Neural progenitor cell (in vitro differentiated cells): Measurements from ENCODE around the gene RIPOR2. TPM values are rescaled to one million over a fixed set of nuclear protein-coding genes. Genes with fewer than 3 reads are reported as not detected.

Experiments used
- DNase-seq: peaks from one replicate; pipeline ENCODE4 v3.0.0-alpha.2; 2016; ENCODE audit warnings: low spot score
- H2AFZ ChIP-seq: fragments of 200-600 bp; sonication (generic); replicated peaks from 2 replicates; pipeline ENCODE4 v1.6.1; 2016; ENCODE audit warnings: antibody characterized with exemption
- H3F3A ChIP-seq: fragments of 200-600 bp; sonication (generic); 2 replicates; pipeline ENCODE4 v1.6.1; 2016; ENCODE audit warnings: antibody characterized with exemption, low read depth
- H3K27ac ChIP-seq: fragments of 200-600 bp; sonication (generic); 2 replicates; pipeline ENCODE4 v1.5.1; 2016; ENCODE audit warnings: mild to moderate bottlenecking
- H3K27me3 ChIP-seq: fragments of 200-600 bp; sonication (generic); 2 replicates; pipeline ENCODE4 v1.6.1; 2016; ENCODE audit warnings: mild to moderate bottlenecking, moderate library complexity
- H3K36me3 ChIP-seq: fragments of 200-600 bp; sonication (generic); 2 replicates; pipeline ENCODE4 v1.5.1; 2016
- H3K4me1 ChIP-seq: fragments of 200-600 bp; sonication (generic); 2 replicates; pipeline ENCODE4 v1.6.1; 2016; ENCODE audit warnings: mixed run types
- H3K4me2 ChIP-seq: fragments of 200-600 bp; sonication (generic); 2 replicates; pipeline ENCODE4 v1.6.1; 2016
- H3K4me3 ChIP-seq: fragments of 200-600 bp; sonication (generic); 2 replicates; pipeline ENCODE4 v1.5.1; 2016
- H3K79me2 ChIP-seq: fragments of 200-600 bp; sonication (generic); 2 replicates; pipeline ENCODE4 v1.6.1; 2016; ENCODE audit warnings: low read depth
- H3K9ac ChIP-seq: fragments of 200-600 bp; sonication (generic); 2 replicates; pipeline ENCODE4 v1.6.1; 2016
- H3K9me3 ChIP-seq: fragments of 200-600 bp; sonication (generic); 2 replicates; pipeline ENCODE4 v1.5.1; 2016; ENCODE audit warnings: low read depth
- H4K20me1 ChIP-seq: fragments of 200-600 bp; sonication (generic); 2 replicates; pipeline ENCODE4 v1.6.1; 2016; ENCODE audit warnings: low read depth
- H3K27ac Mint-ChIP-seq: 3 replicates; pipeline ENCODE4 v1.8.0; 2021; ENCODE audit warnings: mixed read lengths
- H3K27me3 Mint-ChIP-seq: 2 replicates; pipeline ENCODE4 v1.8.0; 2022; ENCODE audit warnings: low read depth, mild to moderate bottlenecking, inconsistent platforms, moderate library complexity, mixed read lengths; ENCODE audit not compliant: insufficient read depth
- H3K36me3 Mint-ChIP-seq: 3 replicates; pipeline ENCODE4 v1.8.0; 2021; ENCODE audit warnings: mixed read lengths
- H3K4me1 Mint-ChIP-seq: 3 replicates; pipeline ENCODE4 v1.8.0; 2021; ENCODE audit warnings: mixed read lengths
- H3K4me3 Mint-ChIP-seq: 3 replicates; pipeline ENCODE4 v1.8.0; 2021; ENCODE audit warnings: mild to moderate bottlenecking, moderate library complexity, mixed read lengths
- H3K9me3 Mint-ChIP-seq: 3 replicates; pipeline ENCODE4 v1.8.0; 2020; ENCODE audit warnings: mixed read lengths
- CTCF ChIP-seq: fragments of 200-600 bp; sonication (generic); IDR thresholded peaks from 2 replicates; pipeline ENCODE4 v1.5.1; 2017; ENCODE audit warnings: antibody characterized with exemption, mild to moderate bottlenecking
- EZH2 ChIP-seq: fragments of 200-600 bp; sonication (generic); IDR thresholded peaks from 2 replicates; pipeline ENCODE4 v1.6.1; 2017; ENCODE audit warnings: antibody characterized with exemption, mild to moderate bottlenecking, moderate library complexity
- EZH2phosphoT487 ChIP-seq: fragments of 200-600 bp; sonication (generic); IDR thresholded peaks from 2 replicates; pipeline ENCODE4 v1.6.1; 2017; ENCODE audit warnings: antibody characterized with exemption
- total RNA-seq: library from RNA; depleted of rRNA; stranded (reverse); fragments of >200 nt; gene quantifications from 2 replicates; pipeline ENCODE4 v1.2.3, GENCODE V29; 2015; ENCODE audit warnings: low replicate concordance

Gene RIPOR2
- total RNA-seq, 1 donor from 2014 or later, result 0.26 TPM

- H3K79me2 ChIP-seq, result no peaks in the 10 kb centered on the region
- H3K4me2 ChIP-seq, result no peak overlapping the region
- Mint-ChIP-seq H3K36me3 (no peaks in the 10 kb centered on the region), H3K9me3 (peaks cover 3% of the 10 kb centered on the region), H3K27ac (no peak overlapping the region), H3K4me1 (peaks cover 13% of the 10 kb centered on the region), H3K27me3 (no peaks in the 10 kb centered on the region), H3K4me3 (no peak overlapping the region)
- no peaks in the 10 kb centered on the region for H3K9me3 ChIP-seq
- no peaks in the 10 kb centered on the region for H3F3A ChIP-seq
- no peak overlapping the region for H3K9ac ChIP-seq
- no peaks in the 10 kb centered on the region for H3K36me3 ChIP-seq
- no peak overlapping the region for H2AFZ ChIP-seq
- no peaks in the 10 kb centered on the region for H4K20me1 ChIP-seq
- TF ChIP-seq CTCF, result no peak
- TF ChIP-seq EZH2phosphoT487, result no peak
- no peak for TF ChIP-seq EZH2
- H3K4me1 ChIP-seq, result peaks cover 8% of the 10 kb centered on the region
- no peak for DNase-seq
- no peak overlapping the region for H3K27ac ChIP-seq
- H3K4me3 ChIP-seq, result no peak overlapping the region
- no peaks in the 10 kb centered on the region for H3K27me3 ChIP-seq
Observed at GRCh38 chr6:24888715-24889370, 46.9 kb downstream of the RIPOR2 start.

GRCh38 chr6:24887545-24888140, 48.1 kb downstream of the RIPOR2 start:
- TF ChIP-seq CTCF (no peak), EZH2phosphoT487 (no peak), EZH2 (no peak)
- Histone ChIP-seq H3K9ac (no peak overlapping the region), H3F3A (no peaks in the 10 kb centered on the region), H3K27ac (no peak overlapping the region), H3K27me3 (no peaks in the 10 kb centered on the region), H4K20me1 (no peaks in the 10 kb centered on the region), H3K36me3 (no peaks in the 10 kb centered on the region), H3K79me2 (no peaks in the 10 kb centered on the region), H3K4me2 (no peak overlapping the region), H3K4me3 (no peak overlapping the region), H3K4me1 (peaks cover 8% of the 10 kb centered on the region), H2AFZ (no peak overlapping the region), H3K9me3 (no peaks in the 10 kb centered on the region)
- no peak for DNase-seq
- no peak overlapping the region for H3K4me3 Mint-ChIP-seq
- H3K27ac Mint-ChIP-seq, result no peak overlapping the region
- peaks cover 14% of the 10 kb centered on the region for H3K4me1 Mint-ChIP-seq
- H3K27me3 Mint-ChIP-seq, result no peaks in the 10 kb centered on the region
- no peaks in the 10 kb centered on the region for H3K36me3 Mint-ChIP-seq
- peaks cover 3% of the 10 kb centered on the region for H3K9me3 Mint-ChIP-seq

GRCh38 chr6:24883618-24884017, 52.1 kb downstream of the RIPOR2 start:
- Histone ChIP-seq H2AFZ (no peak overlapping the region), H3K4me1 (peaks cover 14% of the 10 kb centered on the region), H3K4me2 (no peak overlapping the region), H3K27me3 (no peaks in the 10 kb centered on the region), H3K79me2 (no peaks in the 10 kb centered on the region), H3K9ac (no peak overlapping the region), H3K9me3 (no peaks in the 10 kb centered on the region), H3K4me3 (no peak overlapping the region), H4K20me1 (no peaks in the 10 kb centered on the region), H3K27ac (no peak overlapping the region), H3K36me3 (no peaks in the 10 kb centered on the region), H3F3A (no peaks in the 10 kb centered on the region)
- Mint-ChIP-seq H3K4me3 (no peak overlapping the region), H3K4me1 (peaks cover 8% of the 10 kb centered on the region), H3K27ac (no peak overlapping the region), H3K9me3 (peaks cover 3% of the 10 kb centered on the region), H3K27me3 (peaks cover 4% of the 10 kb centered on the region), H3K36me3 (no peaks in the 10 kb centered on the region)
- DNase-seq, result no peak
- TF ChIP-seq CTCF (no peak), EZH2 (no peak), EZH2phosphoT487 (no peak)
